ENCODE data around the gene PGGT1B.

PGGT1B gene

DNA sequence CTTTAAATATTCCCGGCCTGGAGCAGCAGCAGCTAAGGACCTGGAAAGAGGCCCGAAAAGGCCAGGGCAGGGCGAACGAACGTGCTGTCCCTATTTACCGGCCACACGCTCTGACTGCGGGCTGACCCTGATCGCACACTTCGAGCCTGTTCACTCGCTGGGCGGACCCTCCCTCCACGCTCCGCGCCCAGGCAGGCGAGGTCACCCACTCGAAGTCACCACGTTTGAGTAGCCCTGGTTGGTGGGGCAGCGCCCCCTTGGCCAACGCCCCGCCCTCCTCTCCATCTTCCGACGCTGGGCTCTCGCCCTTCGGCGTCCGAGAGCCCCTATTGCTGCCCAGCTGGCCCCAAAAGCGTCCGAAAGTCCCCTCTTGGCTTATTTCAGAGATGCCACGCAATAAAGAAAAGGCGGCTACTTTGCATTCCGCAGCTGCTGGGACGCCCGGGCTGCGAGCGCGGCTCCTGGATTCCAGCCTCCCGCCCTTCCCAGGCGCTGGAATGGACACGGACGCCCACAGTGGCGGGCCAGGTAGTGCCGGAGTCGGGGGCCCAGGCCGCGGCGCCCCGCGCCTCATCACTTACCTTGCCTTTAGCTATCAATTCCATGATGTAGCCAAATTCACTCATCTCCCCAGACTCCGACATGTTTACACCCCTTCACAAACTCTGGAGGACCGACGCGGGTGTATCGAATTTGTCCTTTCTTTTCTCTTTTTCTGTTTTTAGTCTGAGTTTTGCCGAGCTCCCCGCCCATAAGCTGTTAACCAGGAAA lies 83.1 kb downstream of the PGGT1B start:
- no peak for DNase-seq

DNA sequence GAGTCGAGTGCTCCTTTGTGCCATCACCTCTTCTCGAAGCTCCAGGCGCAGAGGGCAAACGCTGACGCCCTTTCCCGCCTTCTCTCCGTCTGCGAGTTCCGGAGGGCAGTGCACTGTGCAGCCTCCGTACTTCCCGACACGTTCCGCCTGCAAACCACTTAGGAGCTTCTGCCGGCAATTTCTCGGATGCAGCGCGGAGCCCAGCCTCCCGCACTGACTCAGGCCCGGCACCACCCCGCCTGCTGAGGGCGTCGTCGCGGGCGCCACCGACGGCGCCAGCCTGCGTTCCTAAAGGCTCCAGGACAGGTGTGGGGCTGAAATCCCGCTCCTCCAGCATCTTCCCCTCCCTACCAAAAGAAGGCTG lies 83.7 kb downstream of the PGGT1B start:
- DNase-seq: no peak

DNA sequence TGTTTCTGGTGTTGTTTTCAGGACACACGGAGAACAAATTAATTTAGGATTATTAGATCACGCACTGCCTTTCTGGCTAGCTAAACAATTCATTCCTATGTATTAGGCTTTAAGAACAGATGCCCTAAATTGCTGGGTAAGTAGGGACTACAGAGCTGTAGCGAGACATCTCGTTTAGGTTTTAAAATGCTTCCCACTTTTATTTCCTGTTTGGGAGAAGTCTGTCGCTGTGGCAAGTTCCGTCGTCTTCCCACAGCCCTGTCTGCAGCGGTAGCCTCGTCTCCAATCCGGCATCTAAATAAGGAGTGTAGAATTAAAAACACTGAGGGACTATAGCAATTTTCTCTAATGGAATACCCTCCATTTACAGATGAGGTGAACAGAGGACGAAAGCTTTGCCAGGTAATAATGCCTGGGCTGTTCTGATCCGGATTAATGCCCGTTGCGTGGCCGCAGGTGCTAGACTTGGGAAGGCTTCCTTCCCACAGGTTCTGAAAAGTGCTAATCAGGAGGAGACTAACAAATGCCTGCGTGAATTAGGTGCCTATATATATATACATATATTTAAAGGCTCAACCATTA lies 91.7 kb downstream of the PGGT1B start:
- no peak for DNase-seq

DNA sequence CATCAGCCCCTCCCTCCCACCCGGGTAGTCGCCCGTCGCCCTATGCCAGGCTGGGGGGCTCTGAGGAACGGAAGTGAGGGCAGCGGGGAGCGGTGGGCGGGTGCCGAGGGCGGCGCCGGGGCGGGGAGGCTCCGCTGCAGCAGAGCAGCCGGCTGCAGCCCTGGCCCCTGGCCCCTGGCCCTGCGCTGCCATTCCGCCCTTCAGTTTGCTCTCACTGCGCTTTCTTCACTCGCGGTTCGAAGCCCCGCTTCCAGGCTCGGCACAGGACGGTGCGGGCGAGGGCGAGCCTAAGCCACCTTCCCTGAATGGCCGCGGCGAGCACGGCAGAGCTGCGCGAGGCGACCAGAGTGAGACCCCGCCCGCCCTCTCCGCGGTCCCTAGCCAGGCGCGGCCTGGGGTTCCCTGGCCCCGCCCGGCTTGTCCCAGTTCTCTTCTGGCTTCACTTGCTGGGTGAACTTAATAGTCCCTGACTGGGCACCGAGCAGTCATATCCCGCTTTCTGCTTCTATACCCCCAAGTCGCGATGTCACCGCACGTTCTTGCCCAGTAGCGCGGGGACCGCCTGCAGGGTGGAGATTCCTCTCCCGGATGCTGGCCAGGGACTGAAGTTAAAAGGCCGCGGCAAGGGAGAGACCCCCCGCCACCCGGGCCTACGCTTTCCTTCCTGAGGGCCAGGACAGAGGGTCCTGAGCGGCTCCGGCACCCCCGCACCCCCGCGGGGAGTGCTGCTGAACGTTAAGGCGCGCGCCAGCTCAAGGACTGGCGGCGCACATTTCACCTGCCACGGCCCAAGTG lies 92.3 kb downstream of the PGGT1B start:
- DNase-seq: peak; percentile 82

DNA sequence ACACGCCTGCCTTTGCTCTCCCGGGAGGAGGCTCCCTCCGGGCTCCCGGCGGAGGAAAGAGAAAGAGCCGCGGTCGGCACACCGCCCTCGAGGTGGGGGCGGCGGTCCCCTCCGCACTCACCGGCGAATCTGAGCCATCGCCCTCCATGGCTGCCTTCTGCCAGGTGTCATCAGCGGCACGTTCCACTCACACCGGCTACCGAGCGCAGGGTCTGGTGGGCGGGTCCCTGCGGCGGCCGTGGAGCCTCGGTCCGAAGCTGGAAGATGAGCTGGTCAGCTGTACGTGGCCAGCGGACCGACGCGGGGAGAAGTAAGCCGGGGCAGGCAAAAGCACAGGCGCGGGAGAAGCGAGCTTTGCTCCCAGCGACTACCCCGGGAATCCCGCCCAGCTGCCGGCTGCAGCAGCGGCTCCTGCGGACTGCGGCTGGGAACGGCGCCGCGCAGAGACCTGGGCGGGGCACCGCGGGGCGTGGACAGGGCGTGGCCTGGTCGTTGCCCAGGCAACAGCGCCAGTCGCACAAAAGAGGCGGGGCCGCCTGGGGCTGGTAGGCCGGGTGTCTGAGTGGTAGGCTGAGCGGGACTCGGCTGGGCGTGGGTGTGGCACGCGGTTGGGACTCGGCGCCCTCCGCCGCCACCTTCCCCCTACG lies 93.1 kb downstream of the PGGT1B start, which contains the start of gene TRIM36:
Gene TRIM36, minus strand, starts transcription at position 422 of the 647 bp plus-strand sequence. Its CDS starts 274 bp downstream, at position 148.
- DNase-seq: peak; percentile 97

DNA sequence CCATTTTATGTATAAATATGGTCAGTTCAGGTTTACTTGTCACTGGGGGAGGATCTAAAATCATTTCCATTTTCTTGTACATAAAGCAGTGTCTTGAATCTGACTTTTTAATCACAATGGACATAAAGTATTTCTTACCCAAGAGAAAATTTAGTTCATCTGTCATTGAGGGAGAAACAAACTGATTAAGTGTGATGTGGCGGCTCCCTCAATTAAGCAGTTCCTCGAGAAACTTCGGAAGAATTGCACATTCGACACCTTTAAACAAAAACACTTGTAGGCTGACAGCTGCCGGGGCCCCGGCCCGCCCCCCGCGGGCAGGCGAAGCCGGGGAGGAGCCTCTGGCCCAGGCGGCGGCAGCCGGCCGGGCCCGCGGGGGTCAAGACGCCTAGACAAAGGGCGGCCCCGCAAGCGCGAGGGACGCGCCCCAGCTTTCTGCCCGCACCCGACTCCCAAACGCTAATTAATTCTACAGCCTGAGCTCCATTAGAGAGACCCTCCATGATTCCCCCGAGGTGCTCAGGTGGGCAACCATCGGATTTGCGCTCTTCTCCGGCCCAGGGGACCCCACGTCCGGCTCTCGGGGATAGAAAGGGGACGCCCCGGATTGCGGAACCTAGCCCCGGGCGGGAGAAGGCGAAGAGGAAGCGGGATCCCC lies 93.7 kb downstream of the PGGT1B start:
- DNase-seq: peak; percentile 27

DNA sequence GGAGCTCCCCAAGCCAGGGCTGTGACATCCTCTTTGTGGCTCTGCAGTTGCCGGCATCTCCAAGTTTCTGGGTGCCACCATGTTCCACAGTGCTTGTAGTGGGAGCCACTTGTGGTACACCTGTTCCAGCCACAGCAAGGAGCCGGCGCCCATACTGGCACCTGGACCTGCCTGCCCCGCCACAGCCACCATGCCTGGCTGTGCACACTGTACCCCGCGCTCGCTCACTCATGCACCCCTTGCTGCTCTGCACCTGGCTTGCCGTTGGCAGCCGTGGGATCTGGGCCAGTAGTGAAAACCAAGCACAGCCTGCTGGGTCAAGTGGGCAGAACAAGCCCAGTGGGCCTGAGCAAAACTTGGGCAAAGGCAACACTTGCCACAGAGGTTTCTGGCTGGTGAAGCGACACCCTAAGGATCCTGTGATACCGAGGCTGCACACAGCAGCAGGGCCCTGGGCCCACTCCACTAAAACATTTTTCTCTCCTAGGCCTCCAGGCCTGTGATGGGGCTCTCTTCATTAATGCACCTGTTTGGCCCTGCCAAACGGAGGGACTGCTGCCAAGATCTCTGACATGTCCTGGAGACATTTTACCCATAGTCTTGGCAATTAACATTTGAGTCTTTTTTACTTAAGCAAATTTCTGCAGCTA lies 95.8 kb downstream of the PGGT1B start:
- no peak for DNase-seq

DNA sequence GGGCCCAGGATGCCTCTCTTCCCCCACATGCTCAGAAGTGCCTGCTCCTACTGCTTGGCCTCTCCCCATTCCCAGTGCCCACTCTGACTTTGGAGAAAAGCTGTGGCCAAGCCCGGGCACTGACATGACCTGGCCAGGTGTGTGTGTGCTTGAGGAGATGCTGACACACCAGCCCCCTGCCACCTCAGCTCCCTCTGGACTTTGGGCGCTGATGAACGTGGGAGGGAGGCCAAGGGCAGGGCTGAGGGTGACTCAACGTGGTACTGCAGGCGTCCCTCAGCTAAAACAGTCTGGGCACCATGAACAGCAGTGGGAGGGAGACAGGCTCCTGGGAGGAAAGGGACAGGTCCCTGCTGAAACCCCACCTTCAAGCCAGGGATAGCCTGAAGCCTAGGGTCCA lies 96.9 kb downstream of the PGGT1B start:
- no peak for DNase-seq

DNA sequence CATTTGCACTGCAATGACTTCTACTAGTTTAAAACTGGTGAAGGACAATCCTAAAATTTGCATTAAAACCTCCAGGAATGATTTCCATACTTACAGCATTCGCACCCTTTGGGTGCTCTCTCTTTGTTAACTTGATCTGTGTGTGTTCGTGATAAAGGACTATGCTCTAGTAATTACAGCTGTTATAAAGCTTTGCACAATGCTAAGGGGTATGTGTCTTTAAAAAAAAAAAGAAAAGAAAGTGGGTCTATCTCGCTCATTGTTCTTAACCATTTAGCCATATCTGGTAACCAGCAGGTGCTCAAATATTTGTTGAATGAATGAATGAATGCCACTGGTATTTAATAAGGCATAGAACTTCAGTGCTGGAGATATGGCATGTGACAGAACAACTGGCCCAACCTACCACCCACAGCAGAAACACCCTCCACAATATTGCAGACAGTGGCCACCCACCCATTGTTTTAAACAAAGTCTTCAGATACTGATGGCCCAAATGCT lies 101.7 kb downstream of the PGGT1B start:
- no peak for DNase-seq

All from COR-L47 (cell line).